ENCODE data around the gene SATB2.
A peak's percentile ranks its signal among the peaks of the same experiment; 100 is the strongest.

- TF ChIP-seq CTCF (IDR thresholded peaks at IDR 0.05) (peak in 1 of 3 experiments; percentile 19), POLR2AphosphoS5 (IDR thresholded peaks at IDR 0.05; ENCODE audit: insufficient read depth in 1 of 2, low read depth in 1 of 2) (no peak)
These were observed 6.2 kb upstream of the SATB2 start for GRCh38 chr2:199463708-199464605.
